ENCODE data around the gene LMF1.

LMF1 gene

DNA sequence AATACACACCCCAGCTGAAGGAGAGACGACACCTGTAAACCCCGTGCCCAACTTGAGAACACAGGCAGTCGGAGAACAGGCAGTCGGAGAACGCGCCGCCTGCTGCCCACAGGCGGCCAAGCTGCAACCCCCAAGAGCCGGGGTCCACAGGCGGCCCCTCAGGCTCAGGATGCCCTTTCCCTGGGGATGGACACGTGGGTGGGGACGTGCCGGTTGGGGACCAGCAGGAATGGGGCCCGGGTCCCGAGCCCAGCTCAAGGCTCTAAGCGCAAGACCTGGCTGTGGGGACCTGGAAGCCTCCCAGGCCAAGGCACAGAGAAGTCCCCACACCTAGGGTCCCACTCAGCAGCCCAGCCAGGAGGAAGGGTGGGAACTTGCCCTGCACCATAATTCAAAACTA, 90.8 kb downstream of the LMF1 start:
- H3K36me3 ChIP-seq (ENCODE audit: insufficient read depth, insufficient read length, low read length) = peaks cover 2% of the 10 kb centered on the region
- peaks cover 20% of the 10 kb centered on the region for H3K9me3 ChIP-seq (ENCODE audit: insufficient read depth, low read length)
- H3K4me1 ChIP-seq (ENCODE audit: insufficient read depth, insufficient read length) = peaks cover 2% of the 10 kb centered on the region
- TF ChIP-seq SUZ12 (IDR thresholded peaks at IDR 0.05; ENCODE audit: extremely low read depth, insufficient read depth, insufficient read length) = no peak
- TF ChIP-seq YY1 (IDR thresholded peaks at IDR 0.05; ENCODE audit: insufficient read depth, insufficient read length) = no peak
- no peak for TF ChIP-seq ZNF274 (IDR thresholded peaks at IDR 0.05; ENCODE audit: low read depth, low read length)
- no peak for DNase-seq (ENCODE audit: low read depth, low spot score)
- no peak overlapping the region for H3K9ac ChIP-seq (ENCODE audit: insufficient read length, low read depth)
- H3K27me3 ChIP-seq (ENCODE audit: insufficient read depth, insufficient read length) = no peaks in the 10 kb centered on the region
- no peak overlapping the region for H3K4me3 ChIP-seq (ENCODE audit: insufficient read length, low read depth)

- Histone ChIP-seq H3K27me3 (ENCODE audit: insufficient read depth, insufficient read length) (no peaks in the 10 kb centered on the region), H3K4me3 (ENCODE audit: insufficient read length, low read depth) (no peak overlapping the region), H3K36me3 (ENCODE audit: insufficient read depth, insufficient read length, low read length) (peaks cover 2% of the 10 kb centered on the region), H3K4me1 (ENCODE audit: insufficient read depth, insufficient read length) (peaks cover 2% of the 10 kb centered on the region), H3K9me3 (ENCODE audit: insufficient read depth, low read length) (peaks cover 15% of the 10 kb centered on the region), H3K9ac (ENCODE audit: insufficient read length, low read depth) (no peak overlapping the region)
- no peak for TF ChIP-seq SUZ12 (IDR thresholded peaks at IDR 0.05; ENCODE audit: extremely low read depth, insufficient read depth, insufficient read length)
- no peak for TF ChIP-seq YY1 (IDR thresholded peaks at IDR 0.05; ENCODE audit: insufficient read depth, insufficient read length)
- TF ChIP-seq ZNF274 (IDR thresholded peaks at IDR 0.05; ENCODE audit: low read depth, low read length) = no peak
- DNase-seq (ENCODE audit: low read depth, low spot score) = no peak
Measured at GRCh38 chr16:879461-879861, 91.3 kb downstream of the LMF1 start.

DNA sequence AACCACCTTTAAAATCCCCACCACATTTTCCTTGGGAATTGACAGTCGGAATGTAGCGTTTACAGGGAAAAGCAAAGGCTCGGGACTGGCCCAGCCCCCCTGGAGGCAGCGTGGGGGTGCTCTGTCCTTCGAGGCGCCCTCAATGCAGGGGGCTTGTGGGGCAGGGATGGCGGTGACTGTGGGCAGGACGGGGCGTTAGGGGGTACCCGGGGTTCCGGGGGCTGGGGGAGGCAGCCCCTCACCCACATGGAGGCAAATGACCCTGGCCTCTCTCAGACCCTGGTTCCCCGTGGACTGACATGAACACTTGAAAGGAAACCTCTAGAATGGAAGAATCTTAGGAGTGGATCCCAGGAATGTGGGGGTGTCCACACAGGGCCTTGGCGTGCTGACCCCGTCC, 91.9 kb downstream of the LMF1 start:
- Histone ChIP-seq H3K9me3 (ENCODE audit: insufficient read depth, low read length) (peaks cover 9% of the 10 kb centered on the region), H3K4me1 (ENCODE audit: insufficient read depth, insufficient read length) (peaks cover 2% of the 10 kb centered on the region), H3K4me3 (ENCODE audit: insufficient read length, low read depth) (no peak overlapping the region), H3K9ac (ENCODE audit: insufficient read length, low read depth) (no peak overlapping the region), H3K36me3 (ENCODE audit: insufficient read depth, insufficient read length, low read length) (peaks cover 2% of the 10 kb centered on the region), H3K27me3 (ENCODE audit: insufficient read depth, insufficient read length) (no peaks in the 10 kb centered on the region)
- no peak for DNase-seq (ENCODE audit: low read depth, low spot score)
- TF ChIP-seq YY1 (IDR thresholded peaks at IDR 0.05; ENCODE audit: insufficient read depth, insufficient read length) = no peak
- no peak for TF ChIP-seq ZNF274 (IDR thresholded peaks at IDR 0.05; ENCODE audit: low read depth, low read length)
- TF ChIP-seq SUZ12 (IDR thresholded peaks at IDR 0.05; ENCODE audit: extremely low read depth, insufficient read depth, insufficient read length) = no peak

DNA sequence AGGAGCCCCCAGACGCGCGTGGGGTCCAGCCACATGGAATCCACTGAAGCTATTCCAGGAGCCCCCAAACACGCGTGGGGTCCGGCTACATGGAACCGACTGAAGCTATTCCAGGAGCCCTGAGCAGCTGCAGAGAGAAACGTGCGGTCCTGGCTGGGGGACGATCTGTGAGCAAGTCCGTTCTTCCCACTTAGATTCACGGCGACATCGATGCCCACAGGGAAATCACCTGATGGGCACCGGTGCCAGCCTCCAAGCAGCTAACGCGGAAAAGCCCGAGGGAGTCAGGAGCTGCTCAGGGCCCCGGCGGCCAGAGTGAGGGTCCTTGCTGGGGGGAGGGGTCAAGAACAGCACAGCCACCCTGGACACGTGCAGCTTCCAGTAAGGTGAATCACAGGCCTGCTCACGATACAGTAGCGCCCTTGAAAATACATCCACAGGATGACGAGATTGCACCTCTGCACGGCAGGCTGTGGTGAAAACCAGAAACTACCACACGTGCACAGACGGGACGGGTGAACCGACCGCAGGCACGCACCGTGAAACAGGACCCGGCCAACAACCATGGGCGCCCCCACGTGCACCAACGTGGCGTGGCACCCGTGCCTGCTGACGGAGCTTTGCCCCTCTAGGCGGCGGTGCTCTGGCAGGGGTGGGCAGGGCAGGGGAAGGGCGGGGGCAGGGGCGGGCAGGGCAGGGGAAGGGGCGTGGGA, 92.6 kb downstream of the LMF1 start:
- H3K4me3 ChIP-seq (ENCODE audit: insufficient read length, low read depth) = no peak overlapping the region
- no peak for TF ChIP-seq YY1 (IDR thresholded peaks at IDR 0.05; ENCODE audit: insufficient read depth, insufficient read length)
- TF ChIP-seq SUZ12 (IDR thresholded peaks at IDR 0.05; ENCODE audit: extremely low read depth, insufficient read depth, insufficient read length) = no peak
- no peak for TF ChIP-seq ZNF274 (IDR thresholded peaks at IDR 0.05; ENCODE audit: low read depth, low read length)
- H3K9me3 ChIP-seq (ENCODE audit: insufficient read depth, low read length) = 0 out of 2 replicates have a peak, but pooled peaks cover 2% of the 10 kb centered on the region
- DNase-seq (ENCODE audit: low read depth, low spot score) = no peak
- peaks cover 2% of the 10 kb centered on the region for H3K4me1 ChIP-seq (ENCODE audit: insufficient read depth, insufficient read length)
- no peaks in the 10 kb centered on the region for H3K27me3 ChIP-seq (ENCODE audit: insufficient read depth, insufficient read length)
- peaks cover 7% of the 10 kb centered on the region for H3K36me3 ChIP-seq (ENCODE audit: insufficient read depth, insufficient read length, low read length)
- H3K9ac ChIP-seq (ENCODE audit: insufficient read length, low read depth) = no peak overlapping the region

GRCh38 chr16:877242-878071, 93.3 kb downstream of the LMF1 start:
- Histone ChIP-seq H3K4me1 (ENCODE audit: insufficient read depth, insufficient read length) (peaks cover 2% of the 10 kb centered on the region), H3K9me3 (ENCODE audit: insufficient read depth, low read length) (no peaks in the 10 kb centered on the region), H3K36me3 (ENCODE audit: insufficient read depth, insufficient read length, low read length) (peaks cover 7% of the 10 kb centered on the region), H3K27me3 (ENCODE audit: insufficient read depth, insufficient read length) (no peaks in the 10 kb centered on the region), H3K4me3 (ENCODE audit: insufficient read length, low read depth) (no peak overlapping the region), H3K9ac (ENCODE audit: insufficient read length, low read depth) (no peak overlapping the region)
- TF ChIP-seq SUZ12 (IDR thresholded peaks at IDR 0.05; ENCODE audit: extremely low read depth, insufficient read depth, insufficient read length) = no peak
- no peak for TF ChIP-seq ZNF274 (IDR thresholded peaks at IDR 0.05; ENCODE audit: low read depth, low read length)
- TF ChIP-seq YY1 (IDR thresholded peaks at IDR 0.05; ENCODE audit: insufficient read depth, insufficient read length) = no peak
- no peak for DNase-seq (ENCODE audit: low read depth, low spot score)

GRCh38 chr16:876523-877241, 94.1 kb downstream of the LMF1 start:
- peaks cover 2% of the 10 kb centered on the region for H3K4me1 ChIP-seq (ENCODE audit: insufficient read depth, insufficient read length)
- H3K36me3 ChIP-seq (ENCODE audit: insufficient read depth, insufficient read length, low read length) = peaks cover 7% of the 10 kb centered on the region
- no peak overlapping the region for H3K4me3 ChIP-seq (ENCODE audit: insufficient read length, low read depth)
- no peaks in the 10 kb centered on the region for H3K9me3 ChIP-seq (ENCODE audit: insufficient read depth, low read length)
- no peak for DNase-seq (ENCODE audit: low read depth, low spot score)
- no peak overlapping the region for H3K9ac ChIP-seq (ENCODE audit: insufficient read length, low read depth)
- no peaks in the 10 kb centered on the region for H3K27me3 ChIP-seq (ENCODE audit: insufficient read depth, insufficient read length)
- no peak for TF ChIP-seq YY1 (IDR thresholded peaks at IDR 0.05; ENCODE audit: insufficient read depth, insufficient read length)
- no peak for TF ChIP-seq SUZ12 (IDR thresholded peaks at IDR 0.05; ENCODE audit: extremely low read depth, insufficient read depth, insufficient read length)
- no peak for TF ChIP-seq ZNF274 (IDR thresholded peaks at IDR 0.05; ENCODE audit: low read depth, low read length)

DNA sequence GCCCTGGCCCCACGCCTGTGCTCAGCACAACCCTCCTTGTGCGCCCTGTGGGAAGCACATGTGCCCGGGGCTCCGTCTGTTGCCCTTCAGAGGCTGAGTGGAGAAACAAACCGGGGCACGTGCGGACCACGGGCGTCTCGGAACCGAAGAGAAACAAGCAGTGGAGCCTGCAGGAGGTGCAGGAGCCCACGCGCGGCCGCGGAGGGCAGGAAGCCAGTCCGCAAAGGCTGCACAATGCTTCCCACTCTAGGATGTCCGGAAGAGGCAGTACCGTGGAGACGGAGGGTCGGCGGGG, 94.8 kb downstream of the LMF1 start:
- no peaks in the 10 kb centered on the region for H3K9me3 ChIP-seq (ENCODE audit: insufficient read depth, low read length)
- TF ChIP-seq YY1 (IDR thresholded peaks at IDR 0.05; ENCODE audit: insufficient read depth, insufficient read length) = no peak
- no peak for TF ChIP-seq ZNF274 (IDR thresholded peaks at IDR 0.05; ENCODE audit: low read depth, low read length)
- no peak for TF ChIP-seq SUZ12 (IDR thresholded peaks at IDR 0.05; ENCODE audit: extremely low read depth, insufficient read depth, insufficient read length)
- no peak for DNase-seq (ENCODE audit: low read depth, low spot score)
- H3K4me3 ChIP-seq (ENCODE audit: insufficient read length, low read depth) = no peak overlapping the region
- H3K4me1 ChIP-seq (ENCODE audit: insufficient read depth, insufficient read length) = peaks cover 2% of the 10 kb centered on the region
- no peaks in the 10 kb centered on the region for H3K27me3 ChIP-seq (ENCODE audit: insufficient read depth, insufficient read length)
- no peak overlapping the region for H3K9ac ChIP-seq (ENCODE audit: insufficient read length, low read depth)
- H3K36me3 ChIP-seq (ENCODE audit: insufficient read depth, insufficient read length, low read length) = peaks cover 7% of the 10 kb centered on the region
